ENCODE measurements around the gene KCNQ1OT1.

The KCNQ1OT1 gene

DNA sequence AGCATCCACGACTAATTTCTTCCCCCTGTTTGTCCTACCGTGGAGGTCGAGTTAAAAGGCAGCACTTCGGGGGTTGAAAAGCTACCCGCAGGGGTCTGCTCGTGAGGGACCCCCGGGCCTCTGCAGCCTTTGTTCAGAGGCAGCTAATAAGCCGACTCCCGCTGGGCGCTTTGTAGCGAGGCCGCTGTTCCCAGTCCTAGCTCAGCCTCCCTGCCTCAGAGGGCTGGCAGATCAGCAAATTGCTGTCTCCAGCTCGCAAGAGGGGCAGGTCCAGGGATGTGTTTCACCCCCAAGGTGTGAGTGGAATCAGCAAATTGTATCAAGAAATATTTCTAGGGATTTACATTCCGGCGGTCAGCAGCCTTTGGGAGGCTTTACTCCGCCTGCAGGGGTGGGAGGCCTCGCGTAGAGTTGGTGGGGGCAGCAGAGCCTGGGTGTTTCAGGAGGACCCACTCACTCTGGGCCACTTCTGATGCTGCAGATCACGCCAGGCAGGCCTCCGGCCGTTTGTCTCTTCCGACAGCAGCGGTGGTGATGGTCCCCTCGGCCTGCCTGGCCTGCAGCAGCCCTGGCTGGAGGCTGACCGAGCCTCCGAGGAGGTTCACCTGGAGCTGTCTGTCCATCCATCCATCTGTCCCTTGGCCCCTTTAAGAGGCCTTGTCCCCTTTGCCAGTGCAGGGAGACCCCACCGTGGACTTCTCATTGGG lies 21.6 kb upstream of the KCNQ1OT1 start:
- Histone ChIP-seq H3K4me2 (ENCODE audit: low read depth, low read length, poor library complexity, severe bottlenecking) (no peak overlapping the region), H3K4me1 (ENCODE audit: insufficient read depth, low read length, poor library complexity, severe bottlenecking) (no peaks in the 10 kb centered on the region), H3K9me3 (ENCODE audit: insufficient read depth, low read depth, low read length) (no peaks in the 10 kb centered on the region), H3K9me2 (replicated peaks; ENCODE audit: low read depth, low read length) (no peaks in the 10 kb centered on the region), H2AFZ (ENCODE audit: low read length) (no peak overlapping the region), H4K20me1 (ENCODE audit: insufficient read depth, low read length, poor library complexity, severe bottlenecking) (no peaks in the 10 kb centered on the region), H3K27me3 (ENCODE audit: insufficient read depth, low read length, poor library complexity, severe bottlenecking) (no peaks in the 10 kb centered on the region), H3K36me3 (ENCODE audit: insufficient read depth, low read length) (no peaks in the 10 kb centered on the region), H3K4me3 (ENCODE audit: low read length, poor library complexity, severe bottlenecking) (no peak overlapping the region), H3K9ac (ENCODE audit: low read depth, low read length, poor library complexity, severe bottlenecking) (no peak overlapping the region), H3K79me2 (ENCODE audit: insufficient read depth, low read length) (no peaks in the 10 kb centered on the region), H3F3A (ENCODE audit: low read depth) (no peaks in the 10 kb centered on the region)
- TF ChIP-seq, protein P1, sequence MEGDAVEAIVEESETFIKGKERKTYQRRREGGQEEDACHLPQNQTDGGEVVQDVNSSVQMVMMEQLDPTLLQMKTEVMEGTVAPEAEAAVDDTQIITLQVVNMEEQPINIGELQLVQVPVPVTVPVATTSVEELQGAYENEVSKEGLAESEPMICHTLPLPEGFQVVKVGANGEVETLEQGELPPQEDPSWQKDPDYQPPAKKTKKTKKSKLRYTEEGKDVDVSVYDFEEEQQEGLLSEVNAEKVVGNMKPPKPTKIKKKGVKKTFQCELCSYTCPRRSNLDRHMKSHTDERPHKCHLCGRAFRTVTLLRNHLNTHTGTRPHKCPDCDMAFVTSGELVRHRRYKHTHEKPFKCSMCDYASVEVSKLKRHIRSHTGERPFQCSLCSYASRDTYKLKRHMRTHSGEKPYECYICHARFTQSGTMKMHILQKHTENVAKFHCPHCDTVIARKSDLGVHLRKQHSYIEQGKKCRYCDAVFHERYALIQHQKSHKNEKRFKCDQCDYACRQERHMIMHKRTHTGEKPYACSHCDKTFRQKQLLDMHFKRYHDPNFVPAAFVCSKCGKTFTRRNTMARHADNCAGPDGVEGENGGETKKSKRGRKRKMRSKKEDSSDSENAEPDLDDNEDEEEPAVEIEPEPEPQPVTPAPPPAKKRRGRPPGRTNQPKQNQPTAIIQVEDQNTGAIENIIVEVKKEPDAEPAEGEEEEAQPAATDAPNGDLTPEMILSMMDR (conservative IDR thresholded peaks at IDR 0.05; ENCODE audit: low read length), result no peak
- TF ChIP-seq EZH2phosphoT487 (IDR thresholded peaks at IDR 0.05; ENCODE audit: borderline replicate concordance), result no peak

DNA sequence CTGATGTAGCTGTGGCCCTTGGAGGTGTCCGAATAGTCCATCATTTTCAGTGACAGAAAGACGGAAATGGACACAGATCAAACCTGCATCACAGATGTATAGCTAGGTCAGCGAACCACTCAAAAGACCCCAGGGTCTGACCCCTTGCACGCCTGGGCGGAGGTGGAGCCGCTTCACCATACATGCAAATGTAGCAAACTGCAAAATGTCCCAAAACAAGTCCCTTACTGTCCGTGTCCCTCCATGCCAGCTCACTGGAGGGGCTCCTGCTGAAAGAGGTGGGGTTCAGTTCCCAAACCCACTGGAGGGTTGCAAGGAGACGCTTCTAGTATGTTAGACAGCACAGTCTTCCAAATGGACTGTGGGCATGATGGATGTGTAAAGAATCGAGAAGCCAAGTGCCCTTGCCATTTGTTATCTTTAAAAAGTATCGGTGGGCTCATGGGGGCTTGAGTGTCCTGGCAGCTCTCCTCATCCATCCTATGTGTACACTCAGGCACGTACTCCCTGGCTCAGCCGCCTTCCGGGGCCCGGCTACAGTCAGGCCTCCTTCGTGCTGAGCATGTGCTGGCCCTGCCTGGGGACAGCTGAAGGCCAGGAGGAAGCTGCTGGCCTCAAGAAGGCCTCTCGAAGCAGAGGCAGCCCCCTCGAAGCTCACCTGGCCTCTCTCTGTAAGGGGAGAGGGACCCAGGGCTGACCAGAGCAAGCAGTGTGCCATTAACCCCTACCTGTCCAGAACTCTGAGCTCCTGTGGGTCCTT lies 20.2 kb upstream of the KCNQ1OT1 start:
- Histone ChIP-seq H3K79me2 (ENCODE audit: insufficient read depth, low read length) (no peaks in the 10 kb centered on the region), H4K20me1 (ENCODE audit: insufficient read depth, low read length, poor library complexity, severe bottlenecking) (no peaks in the 10 kb centered on the region), H3K4me3 (ENCODE audit: low read length, poor library complexity, severe bottlenecking) (no peak overlapping the region), H3K36me3 (ENCODE audit: insufficient read depth, low read length) (no peaks in the 10 kb centered on the region), H3K9me2 (replicated peaks; ENCODE audit: low read depth, low read length) (no peaks in the 10 kb centered on the region), H3F3A (ENCODE audit: low read depth) (no peaks in the 10 kb centered on the region), H3K27me3 (ENCODE audit: insufficient read depth, low read length, poor library complexity, severe bottlenecking) (no peaks in the 10 kb centered on the region), H3K9me3 (ENCODE audit: insufficient read depth, low read depth, low read length) (no peaks in the 10 kb centered on the region), H2AFZ (ENCODE audit: low read length) (no peak overlapping the region), H3K4me1 (ENCODE audit: insufficient read depth, low read length, poor library complexity, severe bottlenecking) (no peaks in the 10 kb centered on the region), H3K9ac (ENCODE audit: low read depth, low read length, poor library complexity, severe bottlenecking) (no peak overlapping the region), H3K4me2 (ENCODE audit: low read depth, low read length, poor library complexity, severe bottlenecking) (no peak overlapping the region)
- TF ChIP-seq EZH2phosphoT487 (IDR thresholded peaks at IDR 0.05; ENCODE audit: borderline replicate concordance), result no peak
- TF ChIP-seq, protein P1 (conservative IDR thresholded peaks at IDR 0.05; ENCODE audit: low read length), result no peak

DNA sequence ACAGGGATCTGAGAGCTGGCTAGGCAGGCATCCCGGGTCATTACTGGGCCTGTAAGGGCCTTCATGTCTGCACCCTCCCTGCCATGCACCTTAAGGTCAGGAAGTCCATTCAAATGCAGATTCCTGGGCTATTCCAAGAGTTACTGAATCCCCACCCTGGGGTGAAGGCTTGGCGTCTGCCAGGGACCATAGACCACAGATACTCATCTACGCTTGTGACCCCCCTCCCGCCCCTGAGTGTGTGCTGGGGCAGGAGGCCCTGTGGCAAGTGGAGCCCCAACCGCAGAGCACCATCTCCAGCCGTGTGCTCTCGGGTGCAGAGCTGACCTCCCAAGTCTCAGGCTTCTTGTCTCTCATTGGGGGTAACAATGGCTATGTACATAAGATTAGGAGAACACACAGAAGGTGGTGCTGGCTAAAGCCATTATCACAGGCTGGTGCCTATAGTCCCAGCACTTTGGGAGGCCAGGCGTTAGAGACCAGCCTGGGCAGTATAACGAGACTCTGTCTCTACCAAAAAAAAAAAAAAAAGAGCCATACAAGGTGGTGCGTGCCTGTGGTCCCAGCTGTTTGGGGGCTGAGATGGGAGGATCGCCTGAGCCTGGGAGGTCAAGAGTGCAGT lies 19.1 kb upstream of the KCNQ1OT1 start:
- Histone ChIP-seq H2AFZ (ENCODE audit: low read length) (no peak overlapping the region), H3F3A (ENCODE audit: low read depth) (no peaks in the 10 kb centered on the region), H3K9me2 (replicated peaks; ENCODE audit: low read depth, low read length) (no peaks in the 10 kb centered on the region), H3K4me3 (ENCODE audit: low read length, poor library complexity, severe bottlenecking) (no peak overlapping the region), H3K27me3 (ENCODE audit: insufficient read depth, low read length, poor library complexity, severe bottlenecking) (no peaks in the 10 kb centered on the region), H4K20me1 (ENCODE audit: insufficient read depth, low read length, poor library complexity, severe bottlenecking) (no peaks in the 10 kb centered on the region), H3K36me3 (ENCODE audit: insufficient read depth, low read length) (no peaks in the 10 kb centered on the region), H3K4me2 (ENCODE audit: low read depth, low read length, poor library complexity, severe bottlenecking) (no peak overlapping the region), H3K4me1 (ENCODE audit: insufficient read depth, low read length, poor library complexity, severe bottlenecking) (no peaks in the 10 kb centered on the region), H3K9me3 (ENCODE audit: insufficient read depth, low read depth, low read length) (no peaks in the 10 kb centered on the region), H3K79me2 (ENCODE audit: insufficient read depth, low read length) (no peaks in the 10 kb centered on the region), H3K9ac (ENCODE audit: low read depth, low read length, poor library complexity, severe bottlenecking) (no peak overlapping the region)
- TF ChIP-seq, protein P1 (conservative IDR thresholded peaks at IDR 0.05; ENCODE audit: low read length), result no peak
- TF ChIP-seq EZH2phosphoT487 (IDR thresholded peaks at IDR 0.05; ENCODE audit: borderline replicate concordance), result no peak

All from Loucy (cell line).